Astrocyte (in vitro differentiated cells and primary cell): ENCODE data around the gene SH3BP5L. TPM values are rescaled to one million over a fixed set of nuclear protein-coding genes. Genes with fewer than 3 reads are reported as not detected.
"Not testable (repeated sequence)": the region's sequence is repeated elsewhere in the genome, so short reads cannot be mapped to it uniquely, and the experiment has no call there.

Source experiments
- DNase-seq: peaks from one replicate; pipeline ENCODE4 v3.0.0-alpha.2; 2010; ENCODE audit warnings: low read depth
- FAIRE-seq: peaks from 2 replicates; lab custom pipeline; 2011; peaks lifted over from hg19 to GRCh38; lab: Jason Lieb, UNC
- H2AFZ ChIP-seq: 2 replicates; pipeline ENCODE4 v1.6.0; 2012; ENCODE audit warnings: low read depth, low read length, inconsistent platforms
- H3K27ac ChIP-seq: 2 replicates; pipeline ENCODE4 v1.5.1; 2011; ENCODE audit warnings: low read depth, low read length, inconsistent platforms
- H3K27me3 ChIP-seq: 2 replicates; pipeline ENCODE4 v1.6.0; 2011; ENCODE audit warnings: low read length, inconsistent platforms; ENCODE audit not compliant: insufficient read depth
- H3K36me3 ChIP-seq: 2 replicates; pipeline ENCODE4 v1.5.1; 2011; ENCODE audit warnings: low read length, inconsistent platforms; ENCODE audit not compliant: insufficient read depth
- H3K4me1 ChIP-seq: 2 replicates; pipeline ENCODE4 v1.5.1; 2011; ENCODE audit warnings: low read length, inconsistent platforms; ENCODE audit not compliant: insufficient read depth
- H3K4me2 ChIP-seq: 2 replicates; pipeline ENCODE4 v1.6.0; 2012; ENCODE audit warnings: low read length, inconsistent platforms
- H3K4me3 ChIP-seq: 2 replicates; pipeline ENCODE4 v1.5.1; 2011; ENCODE audit warnings: low read depth, mild to moderate bottlenecking, low read length, inconsistent platforms; ENCODE audit not compliant: insufficient read depth
- H3K79me2 ChIP-seq: 2 replicates; pipeline ENCODE4 v1.6.0; 2012; ENCODE audit warnings: mild to moderate bottlenecking, low read length, inconsistent platforms; ENCODE audit not compliant: insufficient read depth
- H3K9ac ChIP-seq: 2 replicates; pipeline ENCODE4 v1.6.0; 2012; ENCODE audit warnings: mild to moderate bottlenecking, low read length, inconsistent platforms
- H3K9me3 ChIP-seq: 2 replicates; pipeline ENCODE4 v1.5.1; 2012; ENCODE audit warnings: low read depth, mild to moderate bottlenecking, low read length, inconsistent platforms; ENCODE audit not compliant: insufficient read depth
- H4K20me1 ChIP-seq: 2 replicates; pipeline ENCODE4 v1.6.0; 2012; ENCODE audit warnings: low read length, inconsistent platforms; ENCODE audit not compliant: insufficient read depth
- H3K27ac Mint-ChIP-seq: one replicate; pipeline ENCODE4 v1.8.0; 2021; ENCODE audit warnings: mild to moderate bottlenecking, mixed read lengths; ENCODE audit not compliant: unreplicated experiment
- H3K27me3 Mint-ChIP-seq: one replicate; pipeline ENCODE4 v1.8.0; 2021; ENCODE audit warnings: low read depth, mixed read lengths; ENCODE audit not compliant: unreplicated experiment
- H3K36me3 Mint-ChIP-seq: one replicate; pipeline ENCODE4 v1.8.0; 2021; ENCODE audit warnings: low read depth, mixed read lengths; ENCODE audit not compliant: unreplicated experiment
- H3K4me1 Mint-ChIP-seq: one replicate; pipeline ENCODE4 v1.8.0; 2021; ENCODE audit warnings: low read depth, mixed read lengths; ENCODE audit not compliant: unreplicated experiment
- H3K4me3 Mint-ChIP-seq: one replicate; pipeline ENCODE4 v1.8.0; 2021; ENCODE audit warnings: mild to moderate bottlenecking, moderate library complexity, mixed read lengths; ENCODE audit not compliant: unreplicated experiment
- H3K9me3 Mint-ChIP-seq: one replicate; pipeline ENCODE4 v1.8.0; 2021; ENCODE audit warnings: mild to moderate bottlenecking, mixed read lengths; ENCODE audit not compliant: unreplicated experiment
- CTCF ChIP-seq: IDR thresholded peaks from 2 replicates; pipeline ENCODE4 v1.5.1; 2011; ENCODE audit warnings: low read depth, mild to moderate bottlenecking, inconsistent platforms, low read length, moderate library complexity; ENCODE audit not compliant: insufficient read depth
- EZH2 ChIP-seq: IDR thresholded peaks from 2 replicates; pipeline ENCODE4 v1.6.1; 2012; ENCODE audit warnings: mild to moderate bottlenecking, low read length, inconsistent platforms; ENCODE audit not compliant: insufficient read depth
- total RNA-seq: library from RNA; stranded (reverse); gene quantifications from 2 replicates; pipeline ENCODE4 v1.2.1, GENCODE V29; 2021

The SH3BP5L gene
- total RNA-seq, 1 donor from 2014 or later = 37.7 TPM

GRCh38 chr1:248834343-248834940, 8.7 kb upstream of the SH3BP5L start:
- H3K36me3 ChIP-seq = no peaks in the 10 kb centered on the region
- peaks cover 3% of the 10 kb centered on the region for H3K4me1 ChIP-seq
- no peaks in the 10 kb centered on the region for H3K27me3 Mint-ChIP-seq
- TF ChIP-seq CTCF = no peak
- no peak overlapping the region for H3K27ac Mint-ChIP-seq
- no peak overlapping the region for H2AFZ ChIP-seq
- H4K20me1 ChIP-seq = no peaks in the 10 kb centered on the region
- H3K9ac ChIP-seq = no peak overlapping the region
- peaks cover 4% of the 10 kb centered on the region for H3K9me3 Mint-ChIP-seq
- peaks cover 2% of the 10 kb centered on the region for H3K4me1 Mint-ChIP-seq
- H3K27me3 ChIP-seq = peaks cover 3% of the 10 kb centered on the region
- DNase-seq (no peak), FAIRE-seq (no peak)
- H3K27ac ChIP-seq = no peak overlapping the region
- H3K4me3 ChIP-seq = no peak overlapping the region
- no peaks in the 10 kb centered on the region for H3K36me3 Mint-ChIP-seq
- peaks cover 9% of the 10 kb centered on the region for H3K79me2 ChIP-seq
- H3K4me3 Mint-ChIP-seq = no peak overlapping the region
- no peak overlapping the region for H3K4me2 ChIP-seq
- H3K9me3 ChIP-seq = no peaks in the 10 kb centered on the region

DNA sequence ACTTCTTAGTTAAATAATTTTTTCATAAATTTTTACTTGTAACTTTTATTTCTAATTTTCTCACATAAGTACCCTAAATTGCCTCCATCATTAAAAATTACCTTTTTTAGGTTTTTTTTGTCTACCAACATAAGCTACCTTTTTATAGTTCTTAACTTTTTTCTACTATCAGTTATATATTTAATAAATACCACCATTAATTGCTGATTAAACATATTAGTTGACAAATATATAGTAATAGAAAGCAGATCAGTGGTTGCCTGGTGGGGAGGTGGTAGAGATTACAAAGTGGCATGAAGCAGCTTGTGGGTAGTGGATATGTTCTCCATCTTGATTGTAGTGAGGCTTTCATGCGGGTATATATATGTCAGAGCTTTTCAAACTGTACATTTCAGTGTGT, 6.1 kb upstream of the SH3BP5L start:
- FAIRE-seq (no peak), DNase-seq (no peak)
- peaks cover 3% of the 10 kb centered on the region for H3K27me3 ChIP-seq
- no peak overlapping the region for H3K27ac Mint-ChIP-seq
- no peak overlapping the region for H2AFZ ChIP-seq
- no peak overlapping the region for H3K4me3 ChIP-seq
- H3K9me3 Mint-ChIP-seq = peaks cover 4% of the 10 kb centered on the region
- no peak overlapping the region for H3K27ac ChIP-seq
- no peaks in the 10 kb centered on the region for H4K20me1 ChIP-seq
- no peaks in the 10 kb centered on the region for H3K36me3 ChIP-seq
- no peak overlapping the region for H3K4me2 ChIP-seq
- peaks cover 4% of the 10 kb centered on the region for H3K4me1 Mint-ChIP-seq
- no peak overlapping the region for H3K9ac ChIP-seq
- TF ChIP-seq CTCF (no peak), EZH2 (no peak)
- H3K79me2 ChIP-seq = no peaks in the 10 kb centered on the region
- H3K9me3 ChIP-seq = no peaks in the 10 kb centered on the region
- H3K27me3 Mint-ChIP-seq = no peaks in the 10 kb centered on the region
- no peaks in the 10 kb centered on the region for H3K36me3 Mint-ChIP-seq
- peaks cover 6% of the 10 kb centered on the region for H3K4me1 ChIP-seq
- H3K4me3 Mint-ChIP-seq = no peak overlapping the region

DNA sequence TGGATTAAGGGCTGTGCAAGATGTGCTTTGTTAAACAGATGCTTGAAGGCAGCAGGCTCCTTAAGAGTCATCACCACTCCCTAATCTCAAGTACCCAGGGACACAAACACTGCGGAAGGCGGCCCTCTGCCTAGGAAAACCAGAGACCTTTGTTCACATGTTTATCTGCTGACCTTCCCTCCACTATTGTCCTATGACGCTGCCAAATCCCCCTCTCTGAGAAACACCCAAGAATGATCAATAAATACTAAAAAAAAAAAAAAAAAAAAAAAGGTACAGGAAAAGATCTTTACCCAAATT, 5.0 kb upstream of the SH3BP5L start:
- not testable (repeated sequence) for H4K20me1 ChIP-seq, H3K9me3 ChIP-seq, H3K4me1 Mint-ChIP-seq, H3K4me3 Mint-ChIP-seq, FAIRE-seq, H3K79me2 ChIP-seq, H3K4me3 ChIP-seq, H3K36me3 Mint-ChIP-seq, H3K27ac ChIP-seq, H3K36me3 ChIP-seq, DNase-seq, H3K9me3 Mint-ChIP-seq, H3K4me2 ChIP-seq, H3K4me1 ChIP-seq, H2AFZ ChIP-seq, H3K27ac Mint-ChIP-seq, H3K27me3 Mint-ChIP-seq, H3K27me3 ChIP-seq, H3K9ac ChIP-seq
